Measurements from ENCODE around the gene SLC23A3. TPM values are rescaled to one million over a fixed set of nuclear protein-coding genes. Genes with fewer than 3 reads are reported as not detected.

Gene SLC23A3
- total and polyA plus RNA-seq, 9 of the 15 experiments (the other 6 are each of a cell fraction or from before 2014, with no cell fraction given): 0.06 to 0.64 (median 0.16) TPM

DNA sequence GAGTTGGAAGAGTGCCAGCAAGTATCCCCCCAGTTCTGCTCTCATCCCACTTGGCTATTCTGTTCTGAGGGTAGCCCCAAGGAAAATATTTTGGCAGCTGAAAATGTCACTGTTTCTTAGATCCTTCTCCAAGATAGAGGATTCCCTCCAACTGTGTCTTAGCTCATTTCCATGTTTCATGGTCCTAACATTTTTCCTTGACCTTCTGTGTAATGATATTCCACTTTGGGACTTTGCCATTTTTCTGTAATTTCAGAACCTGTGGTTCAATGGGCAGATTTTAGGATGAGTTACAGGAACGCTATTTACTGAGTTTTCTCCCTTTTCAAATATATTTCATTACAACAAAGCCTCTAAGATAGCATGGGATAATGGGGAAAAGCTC is 44.0 kb downstream of the SLC23A3 start:
- H4K20me1 ChIP-seq (replicated peaks; ENCODE audit: control insufficient read depth, insufficient read depth, low read length): no peaks in the 10 kb centered on the region
- peaks cover 21 to 35% of the 10 kb centered on the region in 2 experiments for H3K4me1 ChIP-seq (replicated peaks in 1 of 2; ENCODE audit: control insufficient read depth in 2 of 2, insufficient read depth in 2 of 2, low read length in 2 of 2)
- in situ Hi-C loops (cut with MboI): no loop called here
- ATAC-seq: no peak
- no peak for FAIRE-seq
- no TSS peak for BruUV-seq (replicated peaks)
- no peaks in the 10 kb centered on the region for H3K79me2 ChIP-seq (ENCODE audit: control insufficient read depth, insufficient read depth, low read length)
- H3K27ac ChIP-seq (ENCODE audit: extremely low read depth, low read depth, low read length): no peak overlapping the region
- intact Hi-C loops (cut with micrococcal nuclease): no loop called here
- POLR2A ChIA-PET: no interaction called here
- no peaks in the 10 kb centered on the region for H3K36me3 ChIP-seq (ENCODE audit: control insufficient read depth, insufficient read depth, low read length)
- no peak overlapping the region for H3K4me2 ChIP-seq (ENCODE audit: insufficient read depth, low read length)
- no peak overlapping the region for H3K9ac ChIP-seq (ENCODE audit: insufficient read depth in 1 of 2, low read depth in 2 of 2, low read length in 2 of 2)
- H3K27me3 ChIP-seq (ENCODE audit: control insufficient read depth in 2 of 2, insufficient read depth in 2 of 2, low read length in 2 of 2): no peaks in the 10 kb centered on the region
- no peaks in the 10 kb centered on the region for H3K9me3 ChIP-seq (replicated peaks; ENCODE audit: control insufficient read depth, insufficient read depth, low read depth, low read length)
- TF ChIP-seq MTA3 (IDR thresholded peaks at IDR 0.05; ENCODE audit: borderline replicate concordance): no peak
- peak; percentile 76; the same call in 1 of the 2 replicates for TF ChIP-seq NFIC (IDR thresholded peaks at IDR 0.05)
- no peak overlapping the region for H3K4me3 ChIP-seq
- CTCF ChIA-PET (ENCODE audit: low intra/inter-chr PET ratio): no interaction called here
- H2AFZ ChIP-seq (ENCODE audit: low read depth, low read length): no peak overlapping the region; the same call in 1 of the 2 replicates
- no peak for DNase-seq (ENCODE audit: extremely low read depth in 1 of 4, low spot score in 3 of 4)
- H3K9me1 ChIP-seq (ENCODE audit: control insufficient read depth, insufficient read depth, low read length): peaks cover 3% of the 10 kb centered on the region
- 70% methylated on average over 1 of the region's 1 CpG for WGBS (ENCODE audit: insufficient coverage, low coverage, missing lambda C conversion rate)

DNA sequence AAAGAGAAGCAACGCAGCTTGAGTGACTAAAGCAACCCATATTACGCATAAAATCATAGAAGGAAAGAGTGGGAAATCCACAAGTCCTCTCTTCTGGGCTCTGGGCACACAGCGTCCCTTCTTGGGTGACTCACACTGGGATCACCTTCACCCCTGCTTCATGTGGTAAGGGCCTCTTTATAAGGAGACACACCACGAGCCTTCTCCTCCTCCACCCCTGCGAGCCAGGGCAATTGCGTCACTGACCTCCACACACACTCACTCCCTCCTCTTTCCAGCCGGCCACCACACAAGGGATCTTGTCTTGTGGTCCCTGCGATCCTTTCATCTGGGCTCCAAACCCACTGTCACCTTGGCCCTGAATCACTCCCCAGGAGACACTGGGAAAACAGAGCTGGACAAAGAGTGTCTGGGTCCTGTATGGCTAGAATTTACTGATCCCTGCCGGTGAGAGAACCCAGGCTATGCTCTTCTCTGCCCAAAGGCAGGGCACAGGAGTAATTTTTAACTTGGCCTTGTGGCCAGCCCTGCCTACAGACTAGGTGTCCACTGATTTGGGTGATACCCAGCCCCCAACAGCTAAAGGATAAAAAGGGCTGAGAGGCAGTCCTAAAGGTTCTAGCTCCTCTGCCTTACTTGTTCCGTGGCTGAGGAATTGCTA is 44.5 kb downstream of the SLC23A3 start:
- Histone ChIP-seq H3K4me3 (no peak overlapping the region), H3K4me2 (ENCODE audit: insufficient read depth, low read length) (peak overlapping the region; percentile 43; the same call in 1 of the 2 replicates), H4K20me1 (replicated peaks; ENCODE audit: control insufficient read depth, insufficient read depth, low read length) (no peaks in the 10 kb centered on the region), H3K9ac (ENCODE audit: insufficient read depth in 1 of 2, low read depth in 2 of 2, low read length in 2 of 2) (peak overlapping the region; percentile 17 to 31; a peak in 2 of 4 replicates), H3K27me3 (ENCODE audit: control insufficient read depth in 2 of 2, insufficient read depth in 2 of 2, low read length in 2 of 2) (no peaks in the 10 kb centered on the region), H3K36me3 (ENCODE audit: control insufficient read depth, insufficient read depth, low read length) (no peaks in the 10 kb centered on the region), H3K4me1 (replicated peaks in 1 of 2; ENCODE audit: control insufficient read depth in 2 of 2, insufficient read depth in 2 of 2, low read length in 2 of 2) (peaks cover 21 to 35% of the 10 kb centered on the region in 2 experiments), H3K79me2 (ENCODE audit: control insufficient read depth, insufficient read depth, low read length) (no peaks in the 10 kb centered on the region), H3K27ac (ENCODE audit: extremely low read depth, low read depth, low read length) (peak overlapping the region; percentile 38; the same call in 2 of the 3 replicates), H3K9me1 (ENCODE audit: control insufficient read depth, insufficient read depth, low read length) (peaks cover 3% of the 10 kb centered on the region), H3K9me3 (replicated peaks; ENCODE audit: control insufficient read depth, insufficient read depth, low read depth, low read length) (no peaks in the 10 kb centered on the region), H2AFZ (ENCODE audit: low read depth, low read length) (peak overlapping the region; percentile 41; the same call in 1 of the 2 replicates)
- ATAC-seq (peak; percentile 84), FAIRE-seq (no peak), DNase-seq (ENCODE audit: extremely low read depth in 1 of 4, low spot score in 3 of 4) (peak; percentile 68 to 83 (median 72))
- ChIA-PET POLR2A (interaction anchor here (0.7 to 0.8 kb wide), 2 partner anchors 23 to 123 kb away, joined by 3 read pairs; no protein-coding TSS in a partner anchor), CTCF (ENCODE audit: low intra/inter-chr PET ratio) (no interaction called here)
- in situ Hi-C loops (cut with MboI) (no loop called here), intact Hi-C loops (cut with micrococcal nuclease) (no loop called here)
- no TSS peak for BruUV-seq (replicated peaks)
- 12% methylated on average over 8 of the region's 10 CpGs for WGBS (ENCODE audit: insufficient coverage, low coverage, missing lambda C conversion rate)
- TF ChIP-seq ZNF695 (CRISPR knock-in tag; IDR thresholded peaks at IDR 0.05) (no peak), HDGF (IDR thresholded peaks at IDR 0.05) (no peak), LEF1 (IDR thresholded peaks at IDR 0.05) (no peak), SAP30 (IDR thresholded peaks at IDR 0.05; ENCODE audit: borderline replicate concordance, insufficient read depth, low read depth, low read length, poor library complexity, severe bottlenecking) (no peak), TCFL5 (CRISPR knock-in tag; conservative IDR thresholded peaks at IDR 0.05) (no peak), SMAD4 (CRISPR knock-in tag; conservative IDR thresholded peaks at IDR 0.05) (no peak), POLR2AphosphoS2 (IDR thresholded peaks at IDR 0.05; ENCODE audit: low read length) (no peak)
- TF ChIP-seq, protein P1, sequence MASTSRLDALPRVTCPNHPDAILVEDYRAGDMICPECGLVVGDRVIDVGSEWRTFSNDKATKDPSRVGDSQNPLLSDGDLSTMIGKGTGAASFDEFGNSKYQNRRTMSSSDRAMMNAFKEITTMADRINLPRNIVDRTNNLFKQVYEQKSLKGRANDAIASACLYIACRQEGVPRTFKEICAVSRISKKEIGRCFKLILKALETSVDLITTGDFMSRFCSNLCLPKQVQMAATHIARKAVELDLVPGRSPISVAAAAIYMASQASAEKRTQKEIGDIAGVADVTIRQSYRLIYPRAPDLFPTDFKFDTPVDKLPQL (IDR thresholded peaks at IDR 0.05; ENCODE audit: extremely low read depth, insufficient read length): no peak
- TF ChIP-seq, protein P2, sequence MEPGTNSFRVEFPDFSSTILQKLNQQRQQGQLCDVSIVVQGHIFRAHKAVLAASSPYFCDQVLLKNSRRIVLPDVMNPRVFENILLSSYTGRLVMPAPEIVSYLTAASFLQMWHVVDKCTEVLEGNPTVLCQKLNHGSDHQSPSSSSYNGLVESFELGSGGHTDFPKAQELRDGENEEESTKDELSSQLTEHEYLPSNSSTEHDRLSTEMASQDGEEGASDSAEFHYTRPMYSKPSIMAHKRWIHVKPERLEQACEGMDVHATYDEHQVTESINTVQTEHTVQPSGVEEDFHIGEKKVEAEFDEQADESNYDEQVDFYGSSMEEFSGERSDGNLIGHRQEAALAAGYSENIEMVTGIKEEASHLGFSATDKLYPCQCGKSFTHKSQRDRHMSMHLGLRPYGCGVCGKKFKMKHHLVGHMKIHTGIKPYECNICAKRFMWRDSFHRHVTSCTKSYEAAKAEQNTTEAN (CRISPR knock-in tag; IDR thresholded peaks at IDR 0.05): no peak
- TF ChIP-seq, protein P3, sequence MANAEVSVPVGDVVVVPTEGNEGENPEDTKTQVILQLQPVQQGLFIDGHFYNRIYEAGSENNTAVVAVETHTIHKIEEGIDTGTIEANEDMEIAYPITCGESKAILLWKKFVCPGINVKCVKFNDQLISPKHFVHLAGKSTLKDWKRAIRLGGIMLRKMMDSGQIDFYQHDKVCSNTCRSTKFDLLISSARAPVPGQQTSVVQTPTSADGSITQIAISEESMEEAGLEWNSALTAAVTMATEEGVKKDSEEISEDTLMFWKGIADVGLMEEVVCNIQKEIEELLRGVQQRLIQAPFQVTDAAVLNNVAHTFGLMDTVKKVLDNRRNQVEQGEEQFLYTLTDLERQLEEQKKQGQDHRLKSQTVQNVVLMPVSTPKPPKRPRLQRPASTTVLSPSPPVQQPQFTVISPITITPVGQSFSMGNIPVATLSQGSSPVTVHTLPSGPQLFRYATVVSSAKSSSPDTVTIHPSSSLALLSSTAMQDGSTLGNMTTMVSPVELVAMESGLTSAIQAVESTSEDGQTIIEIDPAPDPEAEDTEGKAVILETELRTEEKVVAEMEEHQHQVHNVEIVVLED (CRISPR knock-in tag; IDR thresholded peaks at IDR 0.05): no peak
